ENCODE data around the gene SERPINE3.

GRCh38 chr13:51323824-51324511 is 15.5 kb upstream of the SERPINE3 start:
- TF ChIP-seq CTCF (IDR thresholded peaks at IDR 0.05) (no peak), POLR2A (IDR thresholded peaks at IDR 0.05) (no peak)
